ENCODE data around the gene TAMALIN. TPM values are rescaled to one million over a fixed set of nuclear protein-coding genes. Genes with fewer than 3 reads are reported as not detected.

The TAMALIN gene
- 0.28 and 1.5 TPM in 2 replicates for total RNA-seq

GRCh38 chr12:52006726-52007157, at the start of gene TAMALIN:
TAMALIN (plus strand) TSS chr12:52006946; CDS start chr12:52007020, 74 bp downstream.

DNA sequence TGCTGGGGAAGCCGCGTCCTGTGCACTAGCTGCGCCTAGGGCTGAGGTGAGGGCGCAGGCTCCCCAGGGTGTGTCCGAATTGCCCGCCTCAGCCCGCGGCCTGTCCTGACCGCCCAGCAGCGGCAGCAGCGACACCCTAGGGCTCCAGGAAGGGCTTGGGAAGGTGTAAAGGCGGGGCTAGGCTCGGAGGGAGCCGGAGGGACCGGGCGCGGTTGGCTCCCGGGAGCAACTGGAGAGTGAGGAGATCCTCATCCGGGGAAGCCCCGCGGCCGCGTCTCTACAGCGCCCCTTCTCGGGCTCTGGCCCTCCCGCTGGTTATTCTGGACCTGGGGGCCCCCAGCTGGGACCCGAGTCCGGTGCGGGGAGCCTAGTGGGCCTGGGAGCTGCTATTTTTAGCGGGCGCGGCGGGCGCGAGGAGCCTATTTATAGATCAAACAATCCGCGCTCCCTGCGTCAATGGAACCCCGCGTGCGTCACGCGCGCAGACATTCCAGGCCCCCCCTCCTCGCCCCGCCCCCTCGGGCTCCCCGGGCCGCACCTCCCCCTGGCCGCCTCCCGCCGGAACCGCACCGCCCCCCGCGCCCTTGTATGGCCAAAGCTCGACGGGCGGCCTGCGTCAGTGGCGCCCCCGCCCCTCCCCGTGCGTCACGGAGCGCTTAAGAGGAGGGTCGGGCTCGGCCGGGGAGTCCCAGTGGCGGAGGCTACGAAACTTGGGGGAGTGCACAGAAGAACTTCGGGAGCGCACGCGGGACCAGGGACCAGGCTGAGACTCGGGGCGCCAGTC, 44.2 kb downstream of the TAMALIN start, which contains the start of gene NR4A1:
NR4A1 (plus strand) TSS at position 685 of the 784 bp plus-strand sequence. CDS start 2,887 bp downstream, outside the sequence.

Other genes starting within 250 kb of the TAMALIN start
- gene FIGNL2, start 158.2 kb upstream of the TAMALIN start, total RNA-seq = under 0.01 and 0.09 TPM in 2 replicates
- gene ANKRD33, start 118.8 kb upstream of the TAMALIN start, total RNA-seq = not detected in 2 replicates
- 3.9 and 4.4 TPM in 2 replicates for gene ACVRL1, start 99.4 kb upstream of the TAMALIN start, total RNA-seq
- 8.0 and 11.1 TPM in 2 replicates for gene ACVR1B, start 55.2 kb upstream of the TAMALIN start, total RNA-seq
- 0.89 and 1.5 TPM in 2 replicates for gene NR4A1, start 44.5 kb downstream of the TAMALIN start, total RNA-seq
- 69.7 and 90.9 TPM in 2 replicates for gene ATG101, start 63.0 kb downstream of the TAMALIN start, total RNA-seq
- gene SMIM41, start 72.8 kb downstream of the TAMALIN start, total RNA-seq = 0.23 TPM in 1 of 2 replicates, not detected in the other
- 0.30 and 0.83 TPM in 2 replicates for gene KRT80, start 185.1 kb downstream of the TAMALIN start, total RNA-seq
- 1.8 and 2.1 TPM in 2 replicates for gene KRT7, start 226.3 kb downstream of the TAMALIN start, total RNA-seq

All from smooth muscle cell of the umbilical artery (primary cell).